ENCODE results near the gene IL6.

The IL6 gene

DNA sequence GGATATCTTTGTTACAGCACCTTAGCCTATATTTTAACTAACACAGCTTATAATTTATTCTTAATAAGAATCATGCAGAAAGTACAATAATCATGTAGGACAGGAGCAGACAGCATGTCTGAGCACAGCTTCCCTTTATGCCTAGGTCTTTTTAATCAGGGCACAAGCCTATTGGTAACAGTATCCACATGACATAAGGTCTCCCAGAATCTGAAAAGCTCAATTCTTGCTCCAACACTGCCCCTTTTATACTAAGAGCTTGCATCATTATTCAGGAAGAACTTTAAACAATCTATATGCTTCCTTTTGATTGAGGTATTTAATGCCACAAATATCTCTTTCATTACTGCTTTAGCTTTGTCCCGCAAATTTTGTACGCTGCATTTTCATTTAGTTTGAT, 31.6 kb downstream of the IL6 start:
- no peak overlapping the region for H3K9ac ChIP-seq (ENCODE audit: insufficient read length, low read depth)
- no peak for DNase-seq (ENCODE audit: low read depth, low spot score)
- TF ChIP-seq YY1 (IDR thresholded peaks at IDR 0.05; ENCODE audit: insufficient read depth, insufficient read length) (no peak), SUZ12 (IDR thresholded peaks at IDR 0.05; ENCODE audit: extremely low read depth, insufficient read depth, insufficient read length) (no peak), ZNF274 (IDR thresholded peaks at IDR 0.05; ENCODE audit: low read depth, low read length) (no peak)
- no peaks in the 10 kb centered on the region for H3K27me3 ChIP-seq (ENCODE audit: insufficient read depth, insufficient read length)
- no peak overlapping the region for H3K4me3 ChIP-seq (ENCODE audit: insufficient read length, low read depth)
- H3K9me3 ChIP-seq (ENCODE audit: insufficient read depth, low read length), result peaks cover 21% of the 10 kb centered on the region
- no peaks in the 10 kb centered on the region for H3K4me1 ChIP-seq (ENCODE audit: insufficient read depth, insufficient read length)
- no peaks in the 10 kb centered on the region for H3K36me3 ChIP-seq (ENCODE audit: insufficient read depth, insufficient read length, low read length)

DNA sequence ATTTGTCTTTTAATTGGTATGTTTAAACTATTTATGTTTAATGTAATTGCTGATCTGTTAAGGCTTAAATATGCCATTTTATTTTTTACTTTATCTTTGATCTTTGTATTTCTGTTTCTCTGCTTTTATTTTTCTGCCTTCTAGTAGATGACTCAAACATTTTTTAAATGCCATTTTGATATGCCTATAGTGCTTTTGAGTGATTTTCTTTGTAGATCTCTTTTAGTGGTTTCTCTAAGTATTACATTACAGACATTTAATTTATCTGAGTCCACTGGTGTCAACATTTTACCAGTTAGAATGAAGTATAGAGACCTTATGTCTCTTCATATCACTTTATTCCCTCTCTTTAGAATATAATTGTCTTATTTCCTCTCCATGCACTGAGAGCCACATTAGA, 32.7 kb downstream of the IL6 start:
- no peak overlapping the region for H3K9ac ChIP-seq (ENCODE audit: insufficient read length, low read depth)
- no peak for TF ChIP-seq SUZ12 (IDR thresholded peaks at IDR 0.05; ENCODE audit: extremely low read depth, insufficient read depth, insufficient read length)
- no peak for TF ChIP-seq ZNF274 (IDR thresholded peaks at IDR 0.05; ENCODE audit: low read depth, low read length)
- TF ChIP-seq YY1 (IDR thresholded peaks at IDR 0.05; ENCODE audit: insufficient read depth, insufficient read length), result no peak
- no peaks in the 10 kb centered on the region for H3K36me3 ChIP-seq (ENCODE audit: insufficient read depth, insufficient read length, low read length)
- no peak for DNase-seq (ENCODE audit: low read depth, low spot score)
- H3K27me3 ChIP-seq (ENCODE audit: insufficient read depth, insufficient read length), result no peaks in the 10 kb centered on the region
- no peak overlapping the region for H3K4me3 ChIP-seq (ENCODE audit: insufficient read length, low read depth)
- H3K9me3 ChIP-seq (ENCODE audit: insufficient read depth, low read length), result peaks cover 25% of the 10 kb centered on the region
- no peaks in the 10 kb centered on the region for H3K4me1 ChIP-seq (ENCODE audit: insufficient read depth, insufficient read length)

DNA sequence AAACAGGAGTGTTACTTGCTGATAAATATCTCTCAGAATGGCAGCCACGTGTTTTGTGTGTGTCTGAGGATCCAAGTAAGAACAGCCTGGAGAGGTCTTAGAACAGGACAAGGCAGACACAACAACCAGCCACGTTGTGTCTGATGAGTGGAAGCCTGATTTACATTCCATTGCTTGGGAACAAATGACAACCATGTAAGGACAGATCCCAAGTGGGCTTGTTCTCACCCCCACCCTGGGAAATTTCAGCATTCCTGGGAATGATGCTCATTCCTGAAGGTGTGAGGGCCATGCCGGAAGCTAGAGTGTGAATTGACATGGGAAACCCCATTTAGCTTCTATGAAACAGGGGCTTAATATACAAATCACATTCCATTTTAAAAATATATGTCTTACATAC, 35.9 kb downstream of the IL6 start:
- no peaks in the 10 kb centered on the region for H3K4me1 ChIP-seq (ENCODE audit: insufficient read depth, insufficient read length)
- peaks cover 27% of the 10 kb centered on the region for H3K9me3 ChIP-seq (ENCODE audit: insufficient read depth, low read length)
- H3K9ac ChIP-seq (ENCODE audit: insufficient read length, low read depth), result no peak overlapping the region
- no peak for DNase-seq (ENCODE audit: low read depth, low spot score)
- H3K4me3 ChIP-seq (ENCODE audit: insufficient read length, low read depth), result no peak overlapping the region
- H3K36me3 ChIP-seq (ENCODE audit: insufficient read depth, insufficient read length, low read length), result no peaks in the 10 kb centered on the region
- no peaks in the 10 kb centered on the region for H3K27me3 ChIP-seq (ENCODE audit: insufficient read depth, insufficient read length)
- TF ChIP-seq ZNF274 (IDR thresholded peaks at IDR 0.05; ENCODE audit: low read depth, low read length) (no peak), YY1 (IDR thresholded peaks at IDR 0.05; ENCODE audit: insufficient read depth, insufficient read length) (no peak), SUZ12 (IDR thresholded peaks at IDR 0.05; ENCODE audit: extremely low read depth, insufficient read depth, insufficient read length) (no peak)

DNA sequence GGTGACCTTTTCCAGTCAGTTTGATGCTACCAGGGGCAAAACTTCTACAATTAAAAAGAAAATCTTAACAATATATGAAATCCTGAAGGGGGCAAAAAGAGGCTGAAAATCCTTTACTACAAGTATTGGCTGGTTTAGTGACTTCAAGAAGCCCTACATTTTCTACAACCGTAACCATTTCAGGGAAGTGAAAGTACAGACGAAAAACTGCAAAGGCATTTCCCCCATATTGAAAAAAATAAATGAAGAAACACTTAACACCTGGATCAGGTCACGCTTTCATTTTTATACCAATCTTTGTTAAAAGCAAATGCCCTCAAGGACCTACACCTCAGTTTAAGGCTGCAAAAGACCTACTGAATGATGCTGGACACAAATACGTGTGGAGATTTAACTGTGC, 38.6 kb downstream of the IL6 start:
- DNase-seq (ENCODE audit: low read depth, low spot score), result no peak
- H3K4me1 ChIP-seq (ENCODE audit: insufficient read depth, insufficient read length), result no peaks in the 10 kb centered on the region
- H3K9ac ChIP-seq (ENCODE audit: insufficient read length, low read depth), result no peak overlapping the region
- H3K9me3 ChIP-seq (ENCODE audit: insufficient read depth, low read length), result peaks cover 31% of the 10 kb centered on the region
- no peaks in the 10 kb centered on the region for H3K27me3 ChIP-seq (ENCODE audit: insufficient read depth, insufficient read length)
- no peak for TF ChIP-seq SUZ12 (IDR thresholded peaks at IDR 0.05; ENCODE audit: extremely low read depth, insufficient read depth, insufficient read length)
- no peak for TF ChIP-seq ZNF274 (IDR thresholded peaks at IDR 0.05; ENCODE audit: low read depth, low read length)
- no peak for TF ChIP-seq YY1 (IDR thresholded peaks at IDR 0.05; ENCODE audit: insufficient read depth, insufficient read length)
- no peak overlapping the region for H3K4me3 ChIP-seq (ENCODE audit: insufficient read length, low read depth)
- no peaks in the 10 kb centered on the region for H3K36me3 ChIP-seq (ENCODE audit: insufficient read depth, insufficient read length, low read length)

DNA sequence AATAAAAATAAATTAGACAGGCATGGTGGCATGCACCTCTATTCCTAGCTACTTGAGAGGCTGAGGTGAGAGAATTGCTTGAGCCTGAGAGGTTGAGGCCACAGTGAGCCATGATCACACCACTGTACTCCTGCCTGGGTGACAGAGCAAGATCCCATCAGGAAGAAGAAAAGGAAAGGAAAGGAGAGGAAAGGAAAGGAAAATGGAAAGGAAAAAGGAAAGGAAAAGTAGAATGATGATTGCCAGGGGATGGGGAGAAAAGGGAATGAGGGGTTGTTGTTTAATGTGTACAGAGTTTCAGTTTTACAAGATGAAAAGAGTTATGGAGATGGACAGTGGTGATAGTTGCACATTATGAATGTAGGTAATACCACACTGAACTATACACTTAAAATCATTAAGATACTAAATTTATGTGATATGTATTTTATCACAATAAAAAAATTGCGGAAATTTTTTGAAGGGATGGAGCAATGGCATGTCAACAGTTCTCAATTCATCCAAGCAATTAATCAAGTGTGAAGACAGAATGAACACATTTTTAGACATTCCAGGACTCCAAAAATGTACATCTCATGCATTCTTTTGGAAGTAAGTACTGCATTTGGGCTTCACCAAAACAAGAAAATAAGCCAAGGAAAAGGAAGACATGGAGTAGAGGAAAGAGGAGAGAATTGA, 44.3 kb downstream of the IL6 start:
- no peaks in the 10 kb centered on the region for H3K36me3 ChIP-seq (ENCODE audit: insufficient read depth, insufficient read length, low read length)
- peaks cover 15% of the 10 kb centered on the region; the same call in 1 of the 2 replicates for H3K9me3 ChIP-seq (ENCODE audit: insufficient read depth, low read length)
- no peak for DNase-seq (ENCODE audit: low read depth, low spot score)
- no peak overlapping the region for H3K4me3 ChIP-seq (ENCODE audit: insufficient read length, low read depth)
- TF ChIP-seq YY1 (IDR thresholded peaks at IDR 0.05; ENCODE audit: insufficient read depth, insufficient read length), result no peak
- TF ChIP-seq SUZ12 (IDR thresholded peaks at IDR 0.05; ENCODE audit: extremely low read depth, insufficient read depth, insufficient read length), result no peak
- no peak for TF ChIP-seq ZNF274 (IDR thresholded peaks at IDR 0.05; ENCODE audit: low read depth, low read length)
- no peaks in the 10 kb centered on the region for H3K4me1 ChIP-seq (ENCODE audit: insufficient read depth, insufficient read length)
- H3K27me3 ChIP-seq (ENCODE audit: insufficient read depth, insufficient read length), result no peaks in the 10 kb centered on the region
- H3K9ac ChIP-seq (ENCODE audit: insufficient read length, low read depth), result no peak overlapping the region

DNA sequence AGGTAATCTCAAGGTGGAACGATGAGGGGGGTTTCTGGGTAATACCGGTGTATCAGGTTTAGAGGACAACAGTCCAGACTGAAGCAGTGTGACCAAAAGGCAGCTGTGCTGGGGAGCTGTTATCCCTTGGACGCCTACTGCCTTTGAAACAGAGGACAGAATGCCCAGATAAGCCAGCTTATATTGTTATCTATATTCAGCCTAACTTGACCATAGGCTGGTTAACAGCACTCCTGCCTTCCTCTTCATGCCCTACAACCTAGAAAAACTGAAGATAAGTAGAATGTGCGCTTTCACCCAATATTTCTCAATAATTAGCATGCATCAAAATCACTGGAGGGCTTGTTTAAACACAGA, 44.9 kb downstream of the IL6 start:
- Histone ChIP-seq H3K4me1 (ENCODE audit: insufficient read depth, insufficient read length) (no peaks in the 10 kb centered on the region), H3K4me3 (ENCODE audit: insufficient read length, low read depth) (no peak overlapping the region), H3K9me3 (ENCODE audit: insufficient read depth, low read length) (peaks cover 15% of the 10 kb centered on the region; the same call in 1 of the 2 replicates), H3K36me3 (ENCODE audit: insufficient read depth, insufficient read length, low read length) (no peaks in the 10 kb centered on the region), H3K27me3 (ENCODE audit: insufficient read depth, insufficient read length) (no peaks in the 10 kb centered on the region), H3K9ac (ENCODE audit: insufficient read length, low read depth) (no peak overlapping the region)
- DNase-seq (ENCODE audit: low read depth, low spot score), result no peak
- TF ChIP-seq YY1 (IDR thresholded peaks at IDR 0.05; ENCODE audit: insufficient read depth, insufficient read length), result no peak
- no peak for TF ChIP-seq ZNF274 (IDR thresholded peaks at IDR 0.05; ENCODE audit: low read depth, low read length)
- TF ChIP-seq SUZ12 (IDR thresholded peaks at IDR 0.05; ENCODE audit: extremely low read depth, insufficient read depth, insufficient read length), result no peak

DNA sequence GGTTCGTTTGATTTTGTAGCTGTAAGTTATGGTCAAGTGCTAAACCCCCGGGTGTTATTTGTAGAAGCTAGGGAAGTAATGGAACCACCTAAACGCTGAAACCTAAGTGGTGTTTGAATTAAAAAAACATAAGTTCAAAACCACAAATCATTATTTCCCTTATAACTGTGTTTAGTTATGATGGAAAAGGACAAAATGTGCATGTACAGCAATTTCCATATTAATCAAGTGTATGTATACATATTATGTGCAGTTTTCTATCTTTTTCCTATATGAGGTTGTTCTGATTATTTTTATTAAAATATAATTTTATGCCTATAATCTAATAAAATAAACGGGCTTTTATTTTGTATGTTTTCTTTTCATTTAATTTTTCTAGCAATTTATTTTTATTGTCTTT, 45.9 kb downstream of the IL6 start:
- no peaks in the 10 kb centered on the region for H3K4me1 ChIP-seq (ENCODE audit: insufficient read depth, insufficient read length)
- peaks cover 13% of the 10 kb centered on the region; the same call in 1 of the 2 replicates for H3K9me3 ChIP-seq (ENCODE audit: insufficient read depth, low read length)
- no peak for TF ChIP-seq YY1 (IDR thresholded peaks at IDR 0.05; ENCODE audit: insufficient read depth, insufficient read length)
- no peak for TF ChIP-seq SUZ12 (IDR thresholded peaks at IDR 0.05; ENCODE audit: extremely low read depth, insufficient read depth, insufficient read length)
- TF ChIP-seq ZNF274 (IDR thresholded peaks at IDR 0.05; ENCODE audit: low read depth, low read length), result no peak
- H3K27me3 ChIP-seq (ENCODE audit: insufficient read depth, insufficient read length), result no peaks in the 10 kb centered on the region
- no peak for DNase-seq (ENCODE audit: low read depth, low spot score)
- H3K36me3 ChIP-seq (ENCODE audit: insufficient read depth, insufficient read length, low read length), result no peaks in the 10 kb centered on the region
- H3K9ac ChIP-seq (ENCODE audit: insufficient read length, low read depth), result no peak overlapping the region
- H3K4me3 ChIP-seq (ENCODE audit: insufficient read length, low read depth), result no peak overlapping the region
